ENCODE data around the gene SND1.

Gene SND1

GRCh38 chr7:127888411-127888810 lies 236.4 kb downstream of the SND1 start:
- Histone ChIP-seq H3K27me3 (replicated peaks) (no peaks in the 10 kb centered on the region), H3K36me3 (replicated peaks) (peaks cover 18% of the 10 kb centered on the region), H3K4me3 (ENCODE audit: low read depth, low read length) (no peak overlapping the region), H3K27ac (no peak overlapping the region)
- no peak for DNase-seq
- in situ Hi-C loops (cut with HindIII; ENCODE audit: low pct_ligation_motif_present, low sequenced_read_pairs): no loop called here
- TF ChIP-seq CTCF (IDR thresholded peaks at IDR 0.05; ENCODE audit: low read depth, low read length, missing control alignments): no peak

- no peak for TF ChIP-seq CTCF (IDR thresholded peaks at IDR 0.05; ENCODE audit: low read depth, low read length, missing control alignments)
- in situ Hi-C loops (cut with HindIII; ENCODE audit: low pct_ligation_motif_present, low sequenced_read_pairs): no loop called here
- no peak for DNase-seq
These were observed 236.8 kb downstream of the SND1 start for GRCh38 chr7:127888825-127889224.

GRCh38 chr7:127889677-127890076 lies 237.7 kb downstream of the SND1 start:
- no peak for TF ChIP-seq CTCF (IDR thresholded peaks at IDR 0.05; ENCODE audit: low read depth, low read length, missing control alignments)
- in situ Hi-C loops (cut with HindIII; ENCODE audit: low pct_ligation_motif_present, low sequenced_read_pairs): no loop called here
- H3K27ac ChIP-seq: no peak overlapping the region
- no peak overlapping the region for H3K4me3 ChIP-seq (ENCODE audit: low read depth, low read length)
- no peak for DNase-seq
- no peaks in the 10 kb centered on the region for H3K27me3 ChIP-seq (replicated peaks)
- H3K36me3 ChIP-seq (replicated peaks): peaks cover 18% of the 10 kb centered on the region

More at GRCh38 chr7:127888825-127889224, 236.8 kb downstream of the SND1 start:
- Histone ChIP-seq H3K27me3 (replicated peaks) (no peaks in the 10 kb centered on the region), H3K36me3 (replicated peaks) (peaks cover 18% of the 10 kb centered on the region), H3K27ac (no peak overlapping the region), H3K4me3 (ENCODE audit: low read depth, low read length) (no peak overlapping the region)

- no peak for TF ChIP-seq CTCF (IDR thresholded peaks at IDR 0.05; ENCODE audit: low read depth, low read length, missing control alignments)
- in situ Hi-C loops (cut with HindIII; ENCODE audit: low pct_ligation_motif_present, low sequenced_read_pairs): no loop called here
- Histone ChIP-seq H3K27me3 (replicated peaks) (no peaks in the 10 kb centered on the region), H3K36me3 (replicated peaks) (peaks cover 18% of the 10 kb centered on the region), H3K27ac (no peak overlapping the region), H3K4me3 (ENCODE audit: low read depth, low read length) (no peak overlapping the region)
- DNase-seq: no peak
These were observed 238.7 kb downstream of the SND1 start for GRCh38 chr7:127890726-127891125.

GRCh38 chr7:127891144-127891543 lies 239.2 kb downstream of the SND1 start:
- TF ChIP-seq CTCF (IDR thresholded peaks at IDR 0.05; ENCODE audit: low read depth, low read length, missing control alignments): no peak
- Histone ChIP-seq H3K4me3 (ENCODE audit: low read depth, low read length) (no peak overlapping the region), H3K36me3 (replicated peaks) (peaks cover 18% of the 10 kb centered on the region), H3K27me3 (replicated peaks) (no peaks in the 10 kb centered on the region), H3K27ac (no peak overlapping the region)
- DNase-seq: no peak
- in situ Hi-C loops (cut with HindIII; ENCODE audit: low pct_ligation_motif_present, low sequenced_read_pairs): no loop called here

- Histone ChIP-seq H3K4me3 (ENCODE audit: low read depth, low read length) (no peak overlapping the region), H3K36me3 (replicated peaks) (peaks cover 18% of the 10 kb centered on the region), H3K27ac (no peak overlapping the region), H3K27me3 (replicated peaks) (no peaks in the 10 kb centered on the region)
- no peak for TF ChIP-seq CTCF (IDR thresholded peaks at IDR 0.05; ENCODE audit: low read depth, low read length, missing control alignments)
- DNase-seq: no peak
- in situ Hi-C loops (cut with HindIII; ENCODE audit: low pct_ligation_motif_present, low sequenced_read_pairs): no loop called here
These were observed 240.0 kb downstream of the SND1 start for GRCh38 chr7:127891854-127892438.
